Measurements from ENCODE around the gene GRIK4. TPM values are rescaled to one million over a fixed set of nuclear protein-coding genes. Genes with fewer than 3 reads are reported as not detected.

Gene GRIK4
- polyA plus RNA-seq, 1 of the 3 experiments (the other 2 are of a cell fraction) = 0.03 TPM

DNA sequence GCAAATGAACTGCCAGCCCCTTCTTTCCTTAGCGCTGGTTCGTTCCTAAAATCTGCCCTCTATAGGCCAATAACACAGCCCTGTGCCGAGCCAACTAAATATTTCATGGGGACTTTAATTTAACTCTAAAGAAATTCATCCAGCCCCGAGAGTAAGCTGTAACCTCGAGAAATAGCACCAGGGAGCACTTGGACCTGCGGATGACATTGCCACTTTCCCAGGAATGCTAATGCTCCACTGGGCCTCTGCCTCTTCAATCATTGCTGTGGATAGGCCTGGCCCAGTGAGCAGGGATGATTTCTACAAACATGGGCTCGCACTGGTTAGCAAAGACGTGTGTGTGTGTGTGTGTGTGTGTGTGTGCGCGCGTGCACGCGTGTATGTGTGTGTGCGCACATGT, 417.1 kb downstream of the GRIK4 start:
- Histone ChIP-seq H3K27me3 (ENCODE audit: insufficient read depth) (no peaks in the 10 kb centered on the region), H2AFZ (ENCODE audit: low read depth) (no peak overlapping the region), H3K4me1 (ENCODE audit: control insufficient read depth in 1 of 2, insufficient read depth in 2 of 2, low read depth in 1 of 2, low read length in 1 of 2) (peaks cover 0 to 16% of the 10 kb centered on the region in 2 experiments; a peak in 2 of 4 replicates), H3F3A (replicated peaks; ENCODE audit: insufficient read depth) (no peaks in the 10 kb centered on the region), H3K9me3 (no peaks in the 10 kb centered on the region), H3K36me3 (replicated peaks in 1 of 2; ENCODE audit: control insufficient read depth in 1 of 2, insufficient read depth in 2 of 2, low read length in 1 of 2) (no peaks in the 10 kb centered on the region), H3K4me2 (no peak overlapping the region), H3K4me3 (ENCODE audit: low read depth in 2 of 2, low read length in 1 of 2) (no peak overlapping the region), H3K9me2 (no peaks in the 10 kb centered on the region), H4K20me1 (ENCODE audit: insufficient read depth) (no peaks in the 10 kb centered on the region), H3K79me2 (ENCODE audit: insufficient read depth) (no peaks in the 10 kb centered on the region), H3K9ac (no peak overlapping the region), H3K27ac (ENCODE audit: low read depth in 2 of 2, low read length in 1 of 2) (no peak overlapping the region)
- 64% methylated on average over 13 of the region's 14 CpGs for WGBS (ENCODE audit: low lambda C conversion rate)
- no peak for DNase-seq
- ChIA-PET CTCF (interaction anchor here (0.6 to 2.9 kb wide), 15 partner anchors 10 to 424 kb away, joined by 3 to 30 read pairs (median 4); partner anchors contain the start of genes GRIK4 and TBCEL), POLR2A (no interaction called here)
- no peak for TF ChIP-seq GATA2 (CRISPR knock-in tag; IDR thresholded peaks at IDR 0.05)
- TF ChIP-seq EZH2phosphoT487 (IDR thresholded peaks at IDR 0.05; ENCODE audit: borderline replicate concordance, low read depth) = no peak
- no peak for TF ChIP-seq RXRA (IDR thresholded peaks at IDR 0.05; ENCODE audit: borderline replicate concordance, low read depth)
- TF ChIP-seq TAF1 (IDR thresholded peaks at IDR 0.05; ENCODE audit: borderline replicate concordance, low read depth, low read length) = no peak
- TF ChIP-seq POLR2AphosphoS5 (IDR thresholded peaks at IDR 0.05; ENCODE audit: low read depth, low read length) = no peak
- TF ChIP-seq, protein P1, sequence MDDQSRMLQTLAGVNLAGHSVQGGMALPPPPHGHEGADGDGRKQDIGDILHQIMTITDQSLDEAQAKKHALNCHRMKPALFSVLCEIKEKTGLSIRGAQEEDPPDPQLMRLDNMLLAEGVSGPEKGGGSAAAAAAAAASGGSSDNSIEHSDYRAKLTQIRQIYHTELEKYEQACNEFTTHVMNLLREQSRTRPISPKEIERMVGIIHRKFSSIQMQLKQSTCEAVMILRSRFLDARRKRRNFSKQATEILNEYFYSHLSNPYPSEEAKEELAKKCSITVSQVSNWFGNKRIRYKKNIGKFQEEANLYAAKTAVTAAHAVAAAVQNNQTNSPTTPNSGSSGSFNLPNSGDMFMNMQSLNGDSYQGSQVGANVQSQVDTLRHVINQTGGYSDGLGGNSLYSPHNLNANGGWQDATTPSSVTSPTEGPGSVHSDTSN (IDR thresholded peaks at IDR 0.05) = no peak
- no peak for TF ChIP-seq MEF2A (IDR thresholded peaks at IDR 0.05; ENCODE audit: borderline replicate concordance, low read depth)
- TF ChIP-seq, protein P2, sequence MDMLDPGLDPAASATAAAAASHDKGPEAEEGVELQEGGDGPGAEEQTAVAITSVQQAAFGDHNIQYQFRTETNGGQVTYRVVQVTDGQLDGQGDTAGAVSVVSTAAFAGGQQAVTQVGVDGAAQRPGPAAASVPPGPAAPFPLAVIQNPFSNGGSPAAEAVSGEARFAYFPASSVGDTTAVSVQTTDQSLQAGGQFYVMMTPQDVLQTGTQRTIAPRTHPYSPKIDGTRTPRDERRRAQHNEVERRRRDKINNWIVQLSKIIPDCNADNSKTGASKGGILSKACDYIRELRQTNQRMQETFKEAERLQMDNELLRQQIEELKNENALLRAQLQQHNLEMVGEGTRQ (IDR thresholded peaks at IDR 0.05; ENCODE audit: borderline replicate concordance, low read depth, low read length) = no peak
- TF ChIP-seq NFIC (IDR thresholded peaks at IDR 0.05; ENCODE audit: borderline replicate concordance) = no peak
- TF ChIP-seq SMC3 (IDR thresholded peaks at IDR 0.05; ENCODE audit: low read depth, low read length) = no peak
- TF ChIP-seq YY1 (IDR thresholded peaks at IDR 0.05; ENCODE audit: low read depth) = no peak
- no peak for TF ChIP-seq SIN3A (IDR thresholded peaks at IDR 0.05; ENCODE audit: borderline replicate concordance, low read depth, low read length)
- TF ChIP-seq CHD2 (IDR thresholded peaks at IDR 0.05; ENCODE audit: low read length, partially characterized antibody) = no peak
- no peak for TF ChIP-seq FOXJ3 (CRISPR knock-in tag; IDR thresholded peaks at IDR 0.05)
- TF ChIP-seq, protein P3, sequence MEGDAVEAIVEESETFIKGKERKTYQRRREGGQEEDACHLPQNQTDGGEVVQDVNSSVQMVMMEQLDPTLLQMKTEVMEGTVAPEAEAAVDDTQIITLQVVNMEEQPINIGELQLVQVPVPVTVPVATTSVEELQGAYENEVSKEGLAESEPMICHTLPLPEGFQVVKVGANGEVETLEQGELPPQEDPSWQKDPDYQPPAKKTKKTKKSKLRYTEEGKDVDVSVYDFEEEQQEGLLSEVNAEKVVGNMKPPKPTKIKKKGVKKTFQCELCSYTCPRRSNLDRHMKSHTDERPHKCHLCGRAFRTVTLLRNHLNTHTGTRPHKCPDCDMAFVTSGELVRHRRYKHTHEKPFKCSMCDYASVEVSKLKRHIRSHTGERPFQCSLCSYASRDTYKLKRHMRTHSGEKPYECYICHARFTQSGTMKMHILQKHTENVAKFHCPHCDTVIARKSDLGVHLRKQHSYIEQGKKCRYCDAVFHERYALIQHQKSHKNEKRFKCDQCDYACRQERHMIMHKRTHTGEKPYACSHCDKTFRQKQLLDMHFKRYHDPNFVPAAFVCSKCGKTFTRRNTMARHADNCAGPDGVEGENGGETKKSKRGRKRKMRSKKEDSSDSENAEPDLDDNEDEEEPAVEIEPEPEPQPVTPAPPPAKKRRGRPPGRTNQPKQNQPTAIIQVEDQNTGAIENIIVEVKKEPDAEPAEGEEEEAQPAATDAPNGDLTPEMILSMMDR (IDR thresholded peaks at IDR 0.05) = no peak

All from SK-N-SH (cell line).